ENCODE measurements around the gene SMARCB1. TPM values are rescaled to one million over a fixed set of nuclear protein-coding genes. Genes with fewer than 3 reads are reported as not detected.

Gene SMARCB1
- total and polyA plus RNA-seq, 4 donors, result 39.2 to 69.6 (median 47.8) TPM

GRCh38 chr22:23775779-23776375 is 10.9 kb upstream of the SMARCB1 start:
- Histone ChIP-seq H3K9ac (ENCODE audit: insufficient read depth in 1 of 2, low read length in 2 of 2) (no peak overlapping the region), H3K4me1 (ENCODE audit: control insufficient read depth in 5 of 5, insufficient read depth in 5 of 5, low read length in 5 of 5) (peaks cover 0 to 27% (median 14%) of the 10 kb centered on the region in 5 donors), H3K36me3 (ENCODE audit: control insufficient read depth in 4 of 4, insufficient read depth in 4 of 4, low read length in 4 of 4) (no peaks in the 10 kb centered on the region), H3K4me3 (no peak overlapping the region), H3K27ac (ENCODE audit: low read depth in 1 of 2, low read length in 1 of 2) (no peak overlapping the region), H3K9me3 (ENCODE audit: control insufficient read depth in 4 of 4, insufficient read depth in 3 of 4, low read length in 3 of 4) (no peaks in the 10 kb centered on the region), H3K27me3 (ENCODE audit: control insufficient read depth in 3 of 3, insufficient read depth in 3 of 3, low read length in 2 of 3) (no peaks in the 10 kb centered on the region)
- no peak for ATAC-seq (ENCODE audit: insufficient read depth, low FRiP score)
- WGBS, 2 donors, result 69 to 76% methylated on average over 3 of the region's 3 CpGs
- DNase-seq, result no peak
- TF ChIP-seq, protein P1, sequence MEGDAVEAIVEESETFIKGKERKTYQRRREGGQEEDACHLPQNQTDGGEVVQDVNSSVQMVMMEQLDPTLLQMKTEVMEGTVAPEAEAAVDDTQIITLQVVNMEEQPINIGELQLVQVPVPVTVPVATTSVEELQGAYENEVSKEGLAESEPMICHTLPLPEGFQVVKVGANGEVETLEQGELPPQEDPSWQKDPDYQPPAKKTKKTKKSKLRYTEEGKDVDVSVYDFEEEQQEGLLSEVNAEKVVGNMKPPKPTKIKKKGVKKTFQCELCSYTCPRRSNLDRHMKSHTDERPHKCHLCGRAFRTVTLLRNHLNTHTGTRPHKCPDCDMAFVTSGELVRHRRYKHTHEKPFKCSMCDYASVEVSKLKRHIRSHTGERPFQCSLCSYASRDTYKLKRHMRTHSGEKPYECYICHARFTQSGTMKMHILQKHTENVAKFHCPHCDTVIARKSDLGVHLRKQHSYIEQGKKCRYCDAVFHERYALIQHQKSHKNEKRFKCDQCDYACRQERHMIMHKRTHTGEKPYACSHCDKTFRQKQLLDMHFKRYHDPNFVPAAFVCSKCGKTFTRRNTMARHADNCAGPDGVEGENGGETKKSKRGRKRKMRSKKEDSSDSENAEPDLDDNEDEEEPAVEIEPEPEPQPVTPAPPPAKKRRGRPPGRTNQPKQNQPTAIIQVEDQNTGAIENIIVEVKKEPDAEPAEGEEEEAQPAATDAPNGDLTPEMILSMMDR (IDR thresholded peaks at IDR 0.05; ENCODE audit: control extremely low read depth, extremely low read depth), result no peak

GRCh38 chr22:23777776-23778576 is 8.8 kb upstream of the SMARCB1 start:
- Histone ChIP-seq H3K27ac (ENCODE audit: low read depth in 1 of 2, low read length in 1 of 2) (no peak overlapping the region), H3K27me3 (ENCODE audit: control insufficient read depth in 3 of 3, insufficient read depth in 3 of 3, low read length in 2 of 3) (no peaks in the 10 kb centered on the region), H3K4me3 (no peak overlapping the region), H3K36me3 (ENCODE audit: control insufficient read depth in 4 of 4, insufficient read depth in 4 of 4, low read length in 4 of 4) (no peaks in the 10 kb centered on the region), H3K4me1 (ENCODE audit: control insufficient read depth in 5 of 5, insufficient read depth in 5 of 5, low read length in 5 of 5) (peaks cover 0 to 24% (median 14%) of the 10 kb centered on the region in 5 donors), H3K9me3 (ENCODE audit: control insufficient read depth in 4 of 4, insufficient read depth in 3 of 4, low read length in 3 of 4) (no peaks in the 10 kb centered on the region), H3K9ac (ENCODE audit: insufficient read depth in 1 of 2, low read length in 2 of 2) (no peak overlapping the region)
- DNase-seq (no peak), ATAC-seq (ENCODE audit: insufficient read depth, low FRiP score) (no peak)
- TF ChIP-seq, protein P1 (IDR thresholded peaks at IDR 0.05; ENCODE audit: control extremely low read depth, extremely low read depth), result no peak
- WGBS, 2 donors, result 84 to 90% methylated on average over 11 of the region's 11 CpGs

- Histone ChIP-seq H3K9me3 (ENCODE audit: control insufficient read depth in 4 of 4, insufficient read depth in 3 of 4, low read length in 3 of 4) (no peaks in the 10 kb centered on the region), H3K9ac (ENCODE audit: insufficient read depth in 1 of 2, low read length in 2 of 2) (no peak overlapping the region), H3K27ac (ENCODE audit: low read depth in 1 of 2, low read length in 1 of 2) (no peak overlapping the region), H3K4me3 (no peak overlapping the region), H3K36me3 (ENCODE audit: control insufficient read depth in 4 of 4, insufficient read depth in 4 of 4, low read length in 4 of 4) (no peaks in the 10 kb centered on the region), H3K4me1 (ENCODE audit: control insufficient read depth in 5 of 5, insufficient read depth in 5 of 5, low read length in 5 of 5) (peaks cover 0 to 18% (median 10%) of the 10 kb centered on the region in 5 donors), H3K27me3 (ENCODE audit: control insufficient read depth in 3 of 3, insufficient read depth in 3 of 3, low read length in 2 of 3) (no peaks in the 10 kb centered on the region)
- DNase-seq (no peak), ATAC-seq (ENCODE audit: insufficient read depth, low FRiP score) (no peak)
- WGBS, 2 donors, result 79 to 87% methylated on average over 3 of the region's 3 CpGs
- TF ChIP-seq, protein P1 (IDR thresholded peaks at IDR 0.05; ENCODE audit: control extremely low read depth, extremely low read depth), result no peak
Measured at GRCh38 chr22:23778577-23778900, 8.2 kb upstream of the SMARCB1 start.

Data from lung (tissue), 12 donors.